HCT116 (cell line): ENCODE data around the gene RHBDD1. TPM values are rescaled to one million over a fixed set of nuclear protein-coding genes. Genes with fewer than 3 reads are reported as not detected.

ENCODE experiments used
- ATAC-seq: fragments of 200-7000 bp; cut with Tn5 transposase; 2 replicates; pipeline ENCODE4 v1.9.1; 2020; ENCODE audit warnings: mild to moderate bottlenecking, moderate library complexity
- BruUV-seq: library from RNA; stranded (reverse); fragments of 400-500 nt; replicated peaks from 2 replicates; lab custom pipeline; 2021; lab: Mats Ljungman, UMichigan
- CTCF ChIA-PET: fragments of 300-600 bp; sonication (Branson Sonifier 250); formaldehyde crosslinking; loops from one replicate; lab custom pipeline; 2021; ENCODE audit warnings: antibody characterized with exemption; lab: Charles Lee
- POLR2A ChIA-PET: fragments of 300-600, 350-600 bp; sonication (Branson Sonifier 250); formaldehyde crosslinking; loops from one replicate; lab custom pipeline; 2021; ENCODE audit warnings: antibody characterized with exemption; lab: Charles Lee
- RAD21 ChIA-PET, 2 experiments: fragments of 300-600 bp; sonication (Branson Sonifier 250); formaldehyde crosslinking; loops; one replicate each; lab custom pipeline; 2023; ENCODE audit warnings: low total read pairs in 2 of 2; ENCODE audit not compliant: uncharacterized antibody in 2 of 2, unreplicated experiment in 2 of 2, low non-redundant PET in 1 of 2; lab: Charles Lee
- DNase-seq: peaks from one replicate; pipeline ENCODE4 v3.0.0-alpha.2; 2010; ENCODE audit warnings: low read depth, low spot score
- H2AFZ ChIP-seq: fragments of 200-600 bp; shearing (Covaris generic), sonication (generic); 2 replicates; pipeline ENCODE4 v1.6.1; 2017; ENCODE audit warnings: low read depth, mixed run types, mixed read lengths, antibody characterized with exemption, low read length; ENCODE audit not compliant: poor library complexity, severe bottlenecking
- H3K27ac ChIP-seq: 2 replicates; pipeline ENCODE4 v1.5.1; 2012; ENCODE audit warnings: low read depth, low read length
- H3K27me3 ChIP-seq: fragments of 200-600 bp; sonication (generic); 2 replicates; pipeline ENCODE4 v1.6.1; 2016; ENCODE audit warnings: mixed run types, low read length, mixed read lengths; ENCODE audit not compliant: insufficient read depth
- H3K36me3 ChIP-seq, 2 experiments: fragments of 200-500 bp in 1 of 2; fragments of 200-600 bp in 1 of 2; sonication (Bioruptor generic) in 1 of 2; sonication (generic) in 1 of 2; 2 replicates each; pipeline versions ENCODE4 v1.5.1 to v1.6.1; 2014 to 2016; ENCODE audit warnings: low read length in 2 of 2, inconsistent platforms in 1 of 2, mixed read lengths in 1 of 2, mixed run types in 1 of 2; ENCODE audit not compliant: insufficient read depth in 2 of 2, control insufficient read depth in 1 of 2
- H3K4me1 ChIP-seq, 2 experiments: fragments of 200-600 bp in 1 of 2; sonication (generic) in 1 of 2; 2 replicates each; pipeline versions ENCODE4 v1.5.1 to v1.6.1; 2012 to 2017; ENCODE audit warnings: low read length in 2 of 2, inconsistent platforms in 1 of 2, mild to moderate bottlenecking in 1 of 2, mixed read lengths in 1 of 2, mixed run types in 1 of 2, moderate library complexity in 1 of 2; ENCODE audit not compliant: insufficient read depth in 2 of 2, control insufficient read depth in 1 of 2
- H3K4me2 ChIP-seq: fragments of 200-600 bp; sonication (generic); 2 replicates; pipeline ENCODE4 v1.6.1; 2017; ENCODE audit warnings: mixed run types, low read length, mixed read lengths
- H3K4me3 ChIP-seq, 2 experiments: fragments of 200-600 bp in 1 of 2; sonication (generic) in 1 of 2; replicated peaks in 1 of 2; 2 replicates each; pipeline ENCODE4 v1.5.1; 2011 to 2016; ENCODE audit warnings: low read length in 2 of 2, control low read depth in 1 of 2, low read depth in 1 of 2, mild to moderate bottlenecking in 1 of 2, mixed read lengths in 1 of 2, mixed run types in 1 of 2
- H3K79me2 ChIP-seq: fragments of 200-600 bp; sonication (generic); 2 replicates; pipeline ENCODE4 v1.6.1; 2017; ENCODE audit warnings: mild to moderate bottlenecking, mixed run types, low read length, moderate library complexity, mixed read lengths; ENCODE audit not compliant: insufficient read depth
- H3K9ac ChIP-seq: fragments of 200-600 bp; sonication (generic); 2 replicates; pipeline ENCODE4 v1.6.1; 2016; ENCODE audit warnings: low read length, mixed read lengths
- H3K9me2 ChIP-seq: fragments of 200-600 bp; sonication (generic), shearing (Covaris generic); 2 replicates; pipeline ENCODE4 v1.6.1; 2017; ENCODE audit warnings: mixed run types, mild to moderate bottlenecking, moderate library complexity; ENCODE audit not compliant: insufficient read depth
- H3K9me3 ChIP-seq, 2 experiments: fragments of 200-500 bp in 1 of 2; fragments of 200-600 bp in 1 of 2; sonication (Bioruptor generic) in 1 of 2; sonication (generic) in 1 of 2; 2 replicates each; pipeline ENCODE4 v1.6.1; 2014 to 2017; ENCODE audit warnings: low read length in 2 of 2, mixed read lengths in 2 of 2, inconsistent platforms in 1 of 2, low read depth in 1 of 2, mild to moderate bottlenecking in 1 of 2, mixed run types in 1 of 2, moderate library complexity in 1 of 2; ENCODE audit not compliant: control insufficient read depth in 1 of 2, insufficient read depth in 1 of 2
- H4K20me1 ChIP-seq: fragments of 200-600 bp; sonication (generic), shearing (Covaris generic); 2 replicates; pipeline ENCODE4 v1.6.1; 2017; ENCODE audit warnings: mixed run types, mild to moderate bottlenecking, moderate library complexity; ENCODE audit not compliant: insufficient read depth
- CEBPB ChIP-seq: IDR thresholded peaks from 2 replicates; pipeline ENCODE4 v1.6.1; 2012; ENCODE audit warnings: low read depth
- ELF1 ChIP-seq: IDR thresholded peaks from 2 replicates; pipeline ENCODE4 v1.6.1; 2012; ENCODE audit warnings: low read depth, borderline replicate concordance
- EZH2phosphoT487 ChIP-seq: fragments of 200-600 bp; IDR thresholded peaks from 2 replicates; pipeline ENCODE4 v1.6.1; 2018; ENCODE audit warnings: antibody characterized with exemption, borderline replicate concordance
- MAX ChIP-seq: IDR thresholded peaks from 2 replicates; pipeline ENCODE4 v1.6.1; 2012
- POLR2A ChIP-seq: IDR thresholded peaks from 2 replicates; pipeline ENCODE4 v1.7.0; 2011; ENCODE audit warnings: borderline replicate concordance; ENCODE audit not compliant: insufficient read depth, insufficient read length; ENCODE audit errors: extremely low read depth
- SIN3A ChIP-seq: IDR thresholded peaks from 2 replicates; pipeline ENCODE4 v1.6.1; 2012; ENCODE audit warnings: low read depth
- SRF ChIP-seq: IDR thresholded peaks from 2 replicates; pipeline ENCODE4 v1.6.1; 2012; ENCODE audit warnings: low read depth
- TCF7L2 ChIP-seq: IDR thresholded peaks from 2 replicates; pipeline ENCODE4 v1.7.0; 2011; ENCODE audit warnings: borderline replicate concordance, inconsistent platforms; ENCODE audit not compliant: insufficient read depth, insufficient read length; ENCODE audit errors: extremely low read depth
- YY1 ChIP-seq: IDR thresholded peaks from 2 replicates; pipeline ENCODE4 v1.6.1; 2011; ENCODE audit warnings: low read length, low read depth, moderate library complexity, mild to moderate bottlenecking; ENCODE audit not compliant: insufficient replicate concordance; ENCODE audit errors: extremely low read depth
- intact Hi-C: fragments of 100-400 bp; cut with micrococcal nuclease; formaldehyde crosslinking; loops from 2 replicates; pipeline ENCODE4 v1.10.0; 2022
- total RNA-seq: library from RNA; stranded (reverse); gene quantifications from one replicate; pipeline ENCODE4 v1.2.1, GENCODE V29; 2021; ENCODE audit not compliant: unreplicated experiment
- TF ChIP-seq, protein P1 (sequence below): IDR thresholded peaks from 2 replicates; pipeline ENCODE4 v1.6.1; 2011; ENCODE audit warnings: mild to moderate bottlenecking, low read length, moderate library complexity; ENCODE audit not compliant: insufficient replicate concordance; ENCODE audit errors: extremely low read depth

The RHBDD1 gene
- total RNA-seq, 1 experiment from 2014 or later, result 73.8 TPM

- Histone ChIP-seq H3K9ac (no peak overlapping the region), H3K79me2 (no peaks in the 10 kb centered on the region), H3K27me3 (no peaks in the 10 kb centered on the region), H4K20me1 (no peaks in the 10 kb centered on the region), H3K4me2 (no peak overlapping the region), H3K36me3 (no peaks in the 10 kb centered on the region), H3K27ac (no peak overlapping the region), H3K4me1 (peaks cover 25 to 28% of the 10 kb centered on the region in 2 experiments), H3K9me2 (no peaks in the 10 kb centered on the region), H2AFZ (no peak overlapping the region), H3K9me3 (no peaks in the 10 kb centered on the region), H3K4me3 (no peak overlapping the region)
- no TSS peak for BruUV-seq
- RAD21 ChIA-PET, result no interaction called here
- intact Hi-C loops, result no loop called here
- ATAC-seq (no peak), DNase-seq (no peak)
- CTCF ChIA-PET, result no interaction called here
- POLR2A ChIA-PET, result no interaction called here
- TF ChIP-seq ELF1, result no peak
- no peak for TF ChIP-seq POLR2A
- no peak for TF ChIP-seq SIN3A
- no peak for TF ChIP-seq TCF7L2
- TF ChIP-seq, protein P1, sequence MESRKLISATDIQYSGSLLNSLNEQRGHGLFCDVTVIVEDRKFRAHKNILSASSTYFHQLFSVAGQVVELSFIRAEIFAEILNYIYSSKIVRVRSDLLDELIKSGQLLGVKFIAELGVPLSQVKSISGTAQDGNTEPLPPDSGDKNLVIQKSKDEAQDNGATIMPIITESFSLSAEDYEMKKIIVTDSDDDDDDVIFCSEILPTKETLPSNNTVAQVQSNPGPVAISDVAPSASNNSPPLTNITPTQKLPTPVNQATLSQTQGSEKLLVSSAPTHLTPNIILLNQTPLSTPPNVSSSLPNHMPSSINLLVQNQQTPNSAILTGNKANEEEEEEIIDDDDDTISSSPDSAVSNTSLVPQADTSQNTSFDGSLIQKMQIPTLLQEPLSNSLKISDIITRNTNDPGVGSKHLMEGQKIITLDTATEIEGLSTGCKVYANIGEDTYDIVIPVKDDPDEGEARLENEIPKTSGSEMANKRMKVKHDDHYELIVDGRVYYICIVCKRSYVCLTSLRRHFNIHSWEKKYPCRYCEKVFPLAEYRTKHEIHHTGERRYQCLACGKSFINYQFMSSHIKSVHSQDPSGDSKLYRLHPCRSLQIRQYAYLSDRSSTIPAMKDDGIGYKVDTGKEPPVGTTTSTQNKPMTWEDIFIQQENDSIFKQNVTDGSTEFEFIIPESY, result no peak
- no peak for TF ChIP-seq EZH2phosphoT487
- no peak for TF ChIP-seq SRF
- TF ChIP-seq YY1, result no peak
- no peak for TF ChIP-seq CEBPB
- no peak for TF ChIP-seq MAX
Measured at GRCh38 chr2:226973816-226974215, 138.0 kb downstream of the RHBDD1 start.
